Hepatocyte (in vitro differentiated cells): ENCODE data around the gene RAP1GAP2. TPM values are rescaled to one million over a fixed set of nuclear protein-coding genes. Genes with fewer than 3 reads are reported as not detected.
"Not testable (repeated sequence)": the region's sequence is repeated elsewhere in the genome, so short reads cannot be mapped to it uniquely, and the experiment has no call there.

Experiments used
- DNase-seq: peaks from one replicate; pipeline ENCODE4 v3.0.0-alpha.2; 2016; ENCODE audit warnings: low spot score
- H2AFZ ChIP-seq: fragments of 200-600 bp; sonication (generic); 2 replicates; pipeline ENCODE4 v1.6.0; 2016; ENCODE audit warnings: antibody characterized with exemption, mild to moderate bottlenecking
- H3K27ac ChIP-seq: fragments of 200-600 bp; sonication (generic); 2 replicates; pipeline ENCODE4 v1.5.1; 2016; ENCODE audit warnings: mild to moderate bottlenecking
- H3K27me3 ChIP-seq: fragments of 200-600 bp; sonication (generic); 2 replicates; pipeline ENCODE4 v1.6.1; 2016
- H3K36me3 ChIP-seq: fragments of 200-600 bp; sonication (generic); replicated peaks from 2 replicates; pipeline ENCODE4 v1.5.1; 2016; ENCODE audit warnings: low read depth; ENCODE audit not compliant: insufficient read depth
- H3K4me1 ChIP-seq: fragments of 200-600 bp; sonication (generic); 2 replicates; pipeline ENCODE4 v1.5.1; 2016; ENCODE audit warnings: mild to moderate bottlenecking, moderate library complexity; ENCODE audit not compliant: insufficient read depth
- H3K4me2 ChIP-seq: fragments of 200-600 bp; sonication (generic); 2 replicates; pipeline ENCODE4 v1.6.0; 2016
- H3K4me3 ChIP-seq: fragments of 200-600 bp; sonication (generic); 2 replicates; pipeline ENCODE4 v1.5.1; 2016; ENCODE audit warnings: mild to moderate bottlenecking
- H3K79me2 ChIP-seq: fragments of 200-600 bp; sonication (generic); 2 replicates; pipeline ENCODE4 v1.6.0; 2017; ENCODE audit warnings: mild to moderate bottlenecking
- H3K9me2 ChIP-seq: fragments of 200-600 bp; sonication (generic); replicated peaks from 2 replicates; pipeline ENCODE4 v1.6.0; 2017; ENCODE audit warnings: mild to moderate bottlenecking; ENCODE audit not compliant: insufficient read depth
- H3K9me3 ChIP-seq: fragments of 200-600 bp; sonication (generic); 2 replicates; pipeline ENCODE4 v1.5.1; 2016; ENCODE audit warnings: low read depth, mild to moderate bottlenecking
- H4K20me1 ChIP-seq: fragments of 200-600 bp; sonication (generic); 2 replicates; pipeline ENCODE4 v1.6.0; 2016; ENCODE audit warnings: mild to moderate bottlenecking; ENCODE audit not compliant: insufficient read depth, poor library complexity, severe bottlenecking
- EZH2 ChIP-seq: fragments of 200-600 bp; sonication (generic); IDR thresholded peaks from 2 replicates; pipeline ENCODE4 v1.6.1; 2016; ENCODE audit warnings: antibody characterized with exemption, mild to moderate bottlenecking, borderline replicate concordance
- EZH2phosphoT487 ChIP-seq: fragments of 200-600 bp; sonication (generic); IDR thresholded peaks from one replicate; pipeline ENCODE4 v1.6.1; 2018; ENCODE audit warnings: antibody characterized with exemption, mild to moderate bottlenecking, low read depth, moderate library complexity; ENCODE audit not compliant: unreplicated experiment, severe bottlenecking
- WGBS: methylation state at CpG from one replicate; pipeline ENCODE4 v1.1.6; 2016; ENCODE audit warnings: low lambda C conversion rate; ENCODE audit errors: missing lambda C conversion rate; 5-methylcytosine and 5-hydroxymethylcytosine counted together
- polyA plus RNA-seq: library from polyadenylated mRNA; unstranded; fragments of >200 nt; fragmentation: Nextera tagmentation; extraction: Ambion mirVana; gene quantifications from 2 replicates; pipeline ENCODE4 v1.2.1, GENCODE V29; 2016
- total RNA-seq: library from RNA; depleted of rRNA; stranded (reverse); fragments of >200 nt; gene quantifications from 2 replicates; pipeline ENCODE4 v1.2.3, GENCODE V29; 2014
- TF ChIP-seq, protein P1 (sequence below): fragments of 200-600 bp; sonication (generic); IDR thresholded peaks from 2 replicates; pipeline ENCODE4 v1.5.1; 2016; ENCODE audit warnings: antibody characterized with exemption, mild to moderate bottlenecking; ENCODE audit not compliant: poor library complexity

The RAP1GAP2 gene
- total and polyA plus RNA-seq, 2 experiments from 2014 or later, result 3.0 to 10.0 TPM

DNA sequence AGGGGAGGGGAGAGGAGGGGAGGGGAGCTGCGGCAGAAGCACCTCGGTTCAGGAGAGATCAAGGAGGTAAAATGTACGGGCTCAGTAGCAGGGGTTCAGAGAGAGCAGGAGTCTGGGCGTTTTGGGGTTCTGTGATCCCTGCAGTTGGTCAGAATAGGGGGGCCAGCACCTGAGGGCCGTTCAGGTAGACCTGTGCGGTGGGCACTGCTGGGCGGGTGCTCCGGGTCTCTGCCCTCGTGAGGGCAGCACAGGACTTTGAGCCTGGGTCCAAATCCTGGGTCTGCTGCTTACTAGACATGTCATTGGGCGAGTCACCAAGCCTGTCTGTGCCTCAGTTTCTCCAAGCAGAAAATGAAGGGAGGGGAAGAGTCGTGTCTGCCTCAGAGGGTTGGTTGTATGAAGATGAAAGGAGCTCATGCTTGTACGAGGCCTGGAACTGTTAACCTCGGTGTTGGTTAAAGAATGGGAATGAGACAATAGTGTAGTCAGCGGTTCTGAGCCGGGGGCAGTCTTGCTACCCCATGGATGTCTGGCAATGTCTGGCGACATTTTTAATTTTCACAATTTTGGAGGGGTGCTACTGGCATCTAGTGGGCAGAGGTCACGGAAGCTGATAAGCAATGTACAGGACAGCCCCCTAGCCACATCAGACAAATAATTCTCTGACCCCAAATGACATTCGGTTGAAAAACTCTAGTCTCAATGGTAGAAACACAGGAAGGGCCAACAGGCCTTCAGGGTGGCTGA lies 231.7 kb downstream of the RAP1GAP2 start:
- Histone ChIP-seq H3K4me3 (no peak overlapping the region), H2AFZ (no peak overlapping the region), H3K9me3 (no peaks in the 10 kb centered on the region), H3K4me1 (no peaks in the 10 kb centered on the region), H3K36me3 (no peaks in the 10 kb centered on the region), H4K20me1 (no peaks in the 10 kb centered on the region), H3K79me2 (no peaks in the 10 kb centered on the region), H3K9me2 (no peaks in the 10 kb centered on the region), H3K4me2 (no peak overlapping the region), H3K27ac (no peak overlapping the region), H3K27me3 (no peaks in the 10 kb centered on the region)
- WGBS, result 91% methylated on average over 14 of the region's 18 CpGs
- DNase-seq, result no peak
- TF ChIP-seq, protein P1, sequence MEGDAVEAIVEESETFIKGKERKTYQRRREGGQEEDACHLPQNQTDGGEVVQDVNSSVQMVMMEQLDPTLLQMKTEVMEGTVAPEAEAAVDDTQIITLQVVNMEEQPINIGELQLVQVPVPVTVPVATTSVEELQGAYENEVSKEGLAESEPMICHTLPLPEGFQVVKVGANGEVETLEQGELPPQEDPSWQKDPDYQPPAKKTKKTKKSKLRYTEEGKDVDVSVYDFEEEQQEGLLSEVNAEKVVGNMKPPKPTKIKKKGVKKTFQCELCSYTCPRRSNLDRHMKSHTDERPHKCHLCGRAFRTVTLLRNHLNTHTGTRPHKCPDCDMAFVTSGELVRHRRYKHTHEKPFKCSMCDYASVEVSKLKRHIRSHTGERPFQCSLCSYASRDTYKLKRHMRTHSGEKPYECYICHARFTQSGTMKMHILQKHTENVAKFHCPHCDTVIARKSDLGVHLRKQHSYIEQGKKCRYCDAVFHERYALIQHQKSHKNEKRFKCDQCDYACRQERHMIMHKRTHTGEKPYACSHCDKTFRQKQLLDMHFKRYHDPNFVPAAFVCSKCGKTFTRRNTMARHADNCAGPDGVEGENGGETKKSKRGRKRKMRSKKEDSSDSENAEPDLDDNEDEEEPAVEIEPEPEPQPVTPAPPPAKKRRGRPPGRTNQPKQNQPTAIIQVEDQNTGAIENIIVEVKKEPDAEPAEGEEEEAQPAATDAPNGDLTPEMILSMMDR, result no peak
- no peak for TF ChIP-seq EZH2phosphoT487
- no peak for TF ChIP-seq EZH2

DNA sequence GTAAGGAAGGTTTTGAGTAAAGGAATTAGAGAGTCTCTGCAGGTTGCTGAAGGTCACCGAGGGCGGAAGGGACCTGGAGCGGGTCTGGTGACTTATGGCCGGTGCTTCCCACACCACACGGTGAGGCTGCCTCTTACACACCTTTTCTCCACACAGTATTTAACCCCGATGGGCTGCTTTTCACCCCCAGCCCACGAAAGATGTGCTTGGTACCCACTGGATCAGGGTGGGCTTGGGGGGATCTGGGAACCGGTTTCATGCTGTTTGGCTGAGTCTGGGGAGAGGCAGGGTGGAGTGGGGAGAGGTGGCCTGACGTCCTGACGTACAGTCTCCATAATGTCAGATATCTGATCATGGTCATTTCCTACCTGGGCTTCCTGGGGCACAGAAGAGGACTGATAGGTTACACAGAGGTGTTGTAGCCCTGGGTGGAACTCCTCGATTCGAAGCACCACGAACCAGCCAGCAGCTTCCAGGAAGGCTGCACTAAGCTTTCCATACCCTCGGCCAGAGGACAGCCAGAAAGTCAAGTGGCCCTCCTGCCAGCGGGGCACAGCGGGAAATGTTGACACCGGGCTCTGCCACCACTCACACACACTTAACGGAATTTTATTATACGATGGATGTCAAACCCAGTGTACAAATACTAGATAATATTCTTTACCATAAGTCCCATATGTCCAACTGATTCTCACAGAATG lies 233.1 kb downstream of the RAP1GAP2 start:
- Histone ChIP-seq H2AFZ (no peak overlapping the region), H3K36me3 (no peaks in the 10 kb centered on the region), H3K27me3 (no peaks in the 10 kb centered on the region), H3K9me2 (no peaks in the 10 kb centered on the region), H3K4me3 (no peak overlapping the region), H3K9me3 (no peaks in the 10 kb centered on the region), H3K27ac (no peak overlapping the region), H3K4me2 (no peak overlapping the region), H4K20me1 (no peaks in the 10 kb centered on the region), H3K79me2 (no peaks in the 10 kb centered on the region), H3K4me1 (no peaks in the 10 kb centered on the region)
- 86% methylated on average over 19 of the region's 19 CpGs for WGBS
- TF ChIP-seq, protein P1, result no peak
- TF ChIP-seq EZH2, result no peak
- TF ChIP-seq EZH2phosphoT487, result no peak
- DNase-seq, result no peak

DNA sequence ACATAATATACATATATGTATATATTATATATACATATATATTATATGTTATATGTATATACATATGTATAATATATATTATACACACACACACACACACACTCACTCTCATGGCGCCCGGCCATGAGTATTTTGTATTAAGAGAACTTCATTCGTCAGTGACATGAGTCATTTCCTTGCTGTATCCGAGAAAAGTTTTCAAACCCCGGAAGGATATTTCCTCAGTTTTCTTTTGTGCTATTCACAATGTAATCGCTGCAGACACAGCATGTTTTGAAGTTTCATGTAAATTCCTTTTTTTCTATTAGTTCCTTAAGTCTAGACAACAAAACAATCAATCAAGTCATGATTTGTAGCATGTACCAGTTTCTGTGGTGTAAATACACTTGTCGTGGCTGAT lies 233.9 kb downstream of the RAP1GAP2 start:
- Histone ChIP-seq H3K4me1 (no peaks in the 10 kb centered on the region), H3K4me2 (no peak overlapping the region), H3K9me2 (no peaks in the 10 kb centered on the region), H3K79me2 (no peaks in the 10 kb centered on the region), H3K27me3 (no peaks in the 10 kb centered on the region), H3K9me3 (no peaks in the 10 kb centered on the region), H4K20me1 (no peaks in the 10 kb centered on the region), H3K36me3 (no peaks in the 10 kb centered on the region), H3K27ac (no peak overlapping the region), H3K4me3 (no peak overlapping the region), H2AFZ (no peak overlapping the region)
- 95% methylated on average over 7 of the region's 7 CpGs for WGBS
- TF ChIP-seq, protein P1, result no peak
- TF ChIP-seq EZH2phosphoT487, result no peak
- no peak for TF ChIP-seq EZH2
- no peak for DNase-seq

DNA sequence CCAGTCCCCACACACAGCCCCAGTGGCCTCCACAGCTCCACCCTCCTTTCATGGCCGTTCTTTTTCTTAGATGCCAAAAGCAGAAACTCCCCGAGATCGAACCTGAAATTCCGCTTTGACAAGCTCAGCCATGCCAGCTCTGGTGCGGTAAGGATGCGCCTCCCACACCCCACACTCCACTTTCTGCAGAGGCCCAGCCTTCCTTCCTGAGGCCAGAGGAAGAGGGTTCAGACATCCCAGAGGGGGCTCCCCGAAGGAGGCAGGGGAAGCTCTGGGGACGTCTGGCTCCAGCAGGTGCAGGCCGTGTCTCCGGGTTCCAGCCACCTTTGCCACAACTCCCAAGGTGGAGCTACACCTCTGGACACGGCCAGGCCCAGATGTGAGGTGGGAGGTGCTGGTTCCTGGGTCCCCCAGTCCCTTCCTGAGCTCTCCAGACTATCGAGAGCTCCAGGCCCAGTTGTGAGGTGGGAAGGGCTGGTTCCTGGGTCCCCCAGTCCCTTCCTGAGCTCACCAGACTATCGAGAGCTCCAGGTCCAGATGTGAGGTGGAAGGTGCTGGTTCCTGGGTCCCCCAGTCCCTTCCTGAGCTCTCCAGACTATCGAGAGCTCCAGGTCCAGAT lies 234.7 kb downstream of the RAP1GAP2 start:
- not testable (repeated sequence) for H3K27ac ChIP-seq, H3K36me3 ChIP-seq, H3K4me1 ChIP-seq, H3K9me2 ChIP-seq, H3K27me3 ChIP-seq, H3K4me2 ChIP-seq, DNase-seq, H2AFZ ChIP-seq, H3K9me3 ChIP-seq, H3K4me3 ChIP-seq, H4K20me1 ChIP-seq, H3K79me2 ChIP-seq
- WGBS, result 90% methylated on average over 14 of the region's 14 CpGs
